Measurements from ENCODE around the gene NPRL2.

DNA sequence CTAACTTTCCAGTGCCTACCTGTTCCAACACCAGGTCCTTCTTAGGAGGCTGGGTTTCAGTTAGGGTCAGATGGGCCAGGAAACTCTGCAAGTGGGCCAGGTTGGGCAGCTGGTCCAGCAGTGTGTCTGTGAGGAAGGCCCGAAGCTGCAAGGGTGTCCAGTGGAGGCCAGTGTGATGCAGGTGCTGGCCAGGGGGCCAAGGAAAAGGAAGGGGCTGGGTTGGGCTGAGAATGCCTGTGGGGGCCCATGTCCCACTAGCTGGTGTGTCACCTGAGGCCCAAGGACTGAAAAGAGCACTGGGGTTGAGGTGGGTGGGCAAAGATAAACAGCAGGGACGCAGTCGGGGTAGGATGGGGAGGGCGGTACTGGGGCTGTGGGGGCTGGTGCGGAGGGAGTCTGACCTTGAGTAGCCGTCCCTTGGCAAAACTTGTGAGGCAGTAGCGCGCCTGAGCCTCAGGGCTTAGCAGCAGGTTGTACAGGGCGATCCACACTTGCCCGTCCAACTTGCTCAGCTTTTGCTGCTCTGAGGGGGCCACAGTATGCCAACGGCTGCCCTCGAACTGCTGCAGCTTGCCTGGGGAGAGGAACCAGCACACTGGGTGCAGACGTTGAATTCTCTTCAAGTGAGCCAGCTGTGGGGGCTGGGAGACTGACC is 8.5 kb downstream of the NPRL2 start:
- TF ChIP-seq, protein P1, sequence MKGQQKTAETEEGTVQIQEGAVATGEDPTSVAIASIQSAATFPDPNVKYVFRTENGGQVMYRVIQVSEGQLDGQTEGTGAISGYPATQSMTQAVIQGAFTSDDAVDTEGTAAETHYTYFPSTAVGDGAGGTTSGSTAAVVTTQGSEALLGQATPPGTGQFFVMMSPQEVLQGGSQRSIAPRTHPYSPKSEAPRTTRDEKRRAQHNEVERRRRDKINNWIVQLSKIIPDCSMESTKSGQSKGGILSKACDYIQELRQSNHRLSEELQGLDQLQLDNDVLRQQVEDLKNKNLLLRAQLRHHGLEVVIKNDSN (IDR thresholded peaks at IDR 0.05), result no peak
- TF ChIP-seq TAF1 (IDR thresholded peaks at IDR 0.05; ENCODE audit: low read depth) (no peak), TEAD4 (IDR thresholded peaks at IDR 0.05) (no peak), YY1 (IDR thresholded peaks at IDR 0.05; ENCODE audit: low read depth) (no peak)
- TF ChIP-seq, protein P2, sequence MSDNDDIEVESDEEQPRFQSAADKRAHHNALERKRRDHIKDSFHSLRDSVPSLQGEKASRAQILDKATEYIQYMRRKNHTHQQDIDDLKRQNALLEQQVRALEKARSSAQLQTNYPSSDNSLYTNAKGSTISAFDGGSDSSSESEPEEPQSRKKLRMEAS (IDR thresholded peaks at IDR 0.05), result no peak

All from Ishikawa (cell line).